Lung microvascular endothelial cell (primary cell): Measurements from ENCODE around the gene NACC2. TPM values are rescaled to one million over a fixed set of nuclear protein-coding genes. Genes with fewer than 3 reads are reported as not detected.
A peak's percentile ranks its signal among the peaks of the same experiment; 100 is the strongest.

Source experiments
- DNase-seq, 2 donors: peaks; one replicate each; pipeline versions ENCODE4 v3.0.0 to v3.0.0-alpha.2; 2010; ENCODE audit warnings: low read depth in 2 of 2
- total RNA-seq: library from RNA; depleted of rRNA; stranded (reverse); fragments of >200 nt; gene quantifications from 2 replicates; pipeline ENCODE4 v1.2.1, GENCODE V29; 2014

The NACC2 gene
- total RNA-seq, 1 donor from 2014 or later = 10.9 TPM

GRCh38 chr9:136014147-136014923, 80.8 kb downstream of the NACC2 start:
- DNase-seq = no peak

GRCh38 chr9:136013524-136014034, 81.5 kb downstream of the NACC2 start:
- DNase-seq = no peak

DNA sequence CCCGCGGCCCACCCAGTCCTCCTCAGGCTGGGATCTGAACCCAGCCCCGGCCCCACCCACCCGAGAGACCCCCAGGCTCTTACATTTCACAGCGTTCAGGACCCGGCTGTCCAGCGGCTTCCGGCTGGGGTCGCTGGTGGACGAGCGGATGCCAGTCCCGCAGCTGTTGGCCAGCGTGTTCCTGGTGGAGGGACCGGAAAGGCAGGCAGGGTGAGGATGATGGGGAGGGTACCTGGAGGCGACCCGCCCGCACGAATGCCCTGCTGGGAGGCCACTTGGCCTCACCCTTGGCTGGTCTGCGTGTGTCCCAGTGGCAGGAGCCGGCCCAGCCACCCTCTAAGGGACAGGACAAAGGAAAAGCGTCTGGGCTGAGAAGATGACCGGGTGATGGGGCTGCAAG, 82.0 kb downstream of the NACC2 start:
- DNase-seq = no peak

DNA sequence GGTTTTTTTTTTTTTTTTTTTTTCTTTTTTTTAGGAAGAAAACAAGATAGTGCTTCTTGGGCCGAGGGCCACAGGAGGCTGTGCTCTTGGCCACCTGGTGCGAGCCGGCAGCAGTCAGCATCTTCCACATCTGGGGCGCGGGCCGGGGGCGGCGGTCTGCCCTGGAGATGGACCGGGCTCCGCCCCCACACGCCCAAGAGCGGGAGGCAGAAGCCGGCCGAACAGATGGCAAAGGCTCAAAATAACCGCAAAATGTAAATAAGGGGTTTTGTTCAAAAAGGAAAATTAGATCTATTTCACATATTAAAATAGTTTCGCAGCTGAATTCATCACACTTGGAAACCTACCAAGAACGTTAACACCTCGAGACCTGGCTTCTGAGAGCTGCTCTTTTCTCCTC, 82.4 kb downstream of the NACC2 start:
- no peak for DNase-seq

DNA sequence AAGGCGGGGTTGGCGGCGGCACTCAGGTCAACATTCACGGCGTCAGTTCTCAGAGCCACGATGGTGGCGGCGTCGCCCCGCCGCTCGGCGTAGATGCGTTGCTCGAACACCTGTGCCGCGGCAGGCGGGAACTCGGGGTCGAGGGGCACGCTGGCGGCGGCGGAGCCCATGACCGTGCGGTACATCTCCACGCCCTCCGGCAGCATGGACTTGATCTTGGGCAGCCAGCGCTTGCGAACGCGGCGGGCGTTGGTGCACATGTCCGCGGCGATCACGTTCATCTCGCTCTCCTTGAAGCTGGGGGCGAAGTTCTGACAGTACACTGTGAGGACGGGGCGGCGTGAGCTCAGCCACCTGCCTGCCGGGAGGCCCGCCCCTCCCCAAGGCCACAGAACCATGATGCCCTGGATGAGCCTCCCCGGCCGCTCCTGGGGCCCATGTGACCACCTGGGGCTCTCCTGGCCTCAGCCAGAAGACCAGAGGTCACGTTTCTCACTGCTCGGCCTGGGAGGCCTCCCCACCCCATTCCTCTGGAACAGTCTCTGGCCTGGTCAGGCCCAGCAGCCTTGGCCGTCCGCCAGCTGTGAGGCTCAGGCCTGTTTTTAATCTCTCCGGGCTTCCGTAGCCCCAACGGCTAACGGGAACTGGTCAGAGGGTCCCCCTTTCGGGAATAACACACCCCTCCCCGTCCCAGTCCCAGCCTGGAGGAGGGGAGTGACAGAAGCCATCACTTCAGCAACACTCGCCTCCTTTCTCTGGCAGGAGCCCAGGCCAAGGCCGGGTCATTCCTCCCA, 83.2 kb downstream of the NACC2 start:
- peak; percentile 81 to 84 for DNase-seq

DNA sequence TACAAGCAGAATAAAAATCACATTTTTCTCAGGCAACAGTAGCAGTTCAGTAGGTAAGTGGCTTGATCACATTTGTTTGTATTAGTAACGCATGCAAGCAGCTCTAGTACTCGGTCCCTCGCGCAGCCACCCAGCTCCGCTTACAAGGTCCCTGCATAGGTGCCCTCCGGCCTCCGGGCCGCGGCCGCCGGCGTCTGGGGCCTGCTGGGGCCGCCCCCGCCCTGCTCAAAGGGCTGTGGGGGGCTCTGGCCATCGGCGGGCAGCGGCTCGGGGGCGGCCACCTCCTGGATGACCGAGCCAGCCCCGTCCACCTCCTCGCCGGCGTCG, 83.8 kb downstream of the NACC2 start:
- peak in 1 of 2 donors; percentile 30 for DNase-seq

DNA sequence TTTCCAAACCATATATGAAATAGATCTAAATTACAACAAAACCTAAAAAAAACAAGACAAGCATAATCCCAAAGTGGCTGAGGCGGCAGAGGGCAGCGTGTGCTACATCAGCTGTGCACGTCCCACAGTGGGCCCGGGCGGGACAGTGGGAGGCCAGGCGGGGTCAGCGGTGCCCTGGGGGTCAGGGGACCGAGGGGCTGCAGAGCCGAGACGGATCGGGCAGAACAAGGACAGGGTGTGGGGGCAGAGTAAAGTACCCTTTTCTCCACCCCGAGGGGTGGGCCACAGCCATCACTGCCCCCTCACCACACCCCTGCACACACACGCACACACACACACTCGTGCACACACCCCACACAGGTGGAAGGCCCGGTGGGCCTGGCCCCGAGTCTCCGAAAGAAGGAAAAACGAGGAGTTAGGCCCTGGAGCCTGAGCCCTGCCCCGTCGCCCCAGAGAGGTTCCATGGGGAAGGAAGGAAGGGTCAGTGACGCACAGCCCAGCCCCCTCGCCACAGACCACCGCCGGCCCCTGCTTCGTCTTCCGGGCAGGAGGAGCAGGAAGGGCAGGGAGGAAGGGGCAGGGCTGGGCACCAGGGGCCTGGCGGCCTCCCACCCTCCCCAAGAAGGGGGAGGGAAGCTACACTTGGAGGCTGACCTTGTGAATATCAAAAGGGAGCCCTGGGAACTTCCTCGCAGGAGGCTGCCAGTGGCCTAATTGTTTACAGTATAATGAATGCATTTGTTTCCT, 84.3 kb downstream of the NACC2 start:
- DNase-seq = peak; percentile 41 to 84

- DNase-seq = no peak
Observed at GRCh38 chr9:136010176-136010575, 84.9 kb downstream of the NACC2 start.

GRCh38 chr9:136009516-136009915, 85.6 kb downstream of the NACC2 start:
- DNase-seq = no peak

DNA sequence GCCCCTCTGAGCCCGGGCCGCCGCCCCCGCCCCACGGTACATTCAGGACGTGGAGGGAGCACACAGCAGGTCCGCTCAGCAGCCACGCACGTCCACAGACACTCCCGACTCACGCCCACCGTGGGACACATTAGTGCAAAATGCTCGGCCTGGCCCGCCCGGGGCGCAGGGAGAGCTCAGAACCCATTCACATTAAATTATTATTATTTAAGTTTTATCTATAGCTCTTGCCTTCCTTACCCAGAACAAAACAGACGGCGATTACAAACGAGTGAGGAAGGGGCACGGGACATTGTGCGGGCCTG, 86.4 kb downstream of the NACC2 start:
- DNase-seq = no peak

DNA sequence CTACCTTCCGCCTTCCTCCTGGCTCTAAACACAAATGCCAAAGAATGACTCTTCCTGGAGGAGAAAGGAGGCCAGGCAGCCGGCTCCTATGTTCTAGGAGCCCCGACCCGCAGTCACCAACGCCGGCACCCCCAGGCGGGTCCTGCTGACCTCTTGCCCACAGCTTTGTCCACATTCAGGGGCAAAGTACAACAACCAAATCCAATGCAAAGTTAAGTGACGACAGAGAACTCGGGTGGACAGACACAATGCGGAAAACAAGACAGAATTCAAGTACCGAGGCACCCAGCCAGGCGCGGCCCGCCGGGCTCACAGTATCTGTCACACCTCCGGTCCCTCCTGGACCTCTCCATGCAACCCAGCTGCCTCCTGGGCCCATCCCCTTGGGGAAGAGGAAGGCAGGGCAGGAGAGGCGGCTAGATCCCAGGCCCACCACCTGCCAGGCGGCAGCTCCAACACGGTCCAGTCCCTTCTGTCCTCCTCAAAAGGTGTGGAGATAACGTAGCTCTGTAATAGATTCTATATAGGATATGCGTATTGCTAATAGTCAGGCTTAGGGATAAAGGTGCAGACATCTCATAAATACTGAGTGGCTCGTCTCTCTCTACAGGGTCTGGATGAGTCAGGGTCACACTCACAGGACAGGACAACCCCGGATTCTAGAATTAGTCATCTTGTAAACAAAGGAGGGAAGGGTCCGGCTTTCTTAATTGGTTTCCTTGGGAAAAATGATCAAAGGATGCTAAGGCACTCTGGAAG, 87.0 kb downstream of the NACC2 start:
- DNase-seq = peak in 1 of 2 donors; percentile 88

GRCh38 chr9:136007276-136007933, 87.7 kb downstream of the NACC2 start:
- peak in 1 of 2 donors; percentile 45 for DNase-seq

DNA sequence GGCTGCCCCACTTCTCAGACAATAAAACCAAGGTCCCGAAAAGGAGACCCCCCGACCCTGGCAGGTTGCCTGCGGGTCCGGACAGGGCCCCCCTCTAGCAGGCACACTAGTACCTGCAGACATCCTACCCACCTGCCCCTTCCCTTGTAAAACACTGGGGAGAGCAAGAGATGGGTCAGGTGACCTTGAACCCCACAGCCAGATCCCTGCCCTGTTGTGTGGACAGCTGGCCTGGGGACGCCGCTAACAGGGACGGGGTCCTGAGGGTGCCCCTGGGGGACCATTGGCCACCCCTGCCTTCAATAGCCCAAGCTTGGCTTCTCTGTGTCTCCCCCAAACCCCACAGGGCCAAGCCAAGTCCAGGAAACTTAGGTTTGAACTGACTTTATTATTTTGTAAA, 88.9 kb downstream of the NACC2 start:
- DNase-seq = no peak

- DNase-seq = no peak
Observed at GRCh38 chr9:136004712-136005111, 90.4 kb downstream of the NACC2 start.

DNA sequence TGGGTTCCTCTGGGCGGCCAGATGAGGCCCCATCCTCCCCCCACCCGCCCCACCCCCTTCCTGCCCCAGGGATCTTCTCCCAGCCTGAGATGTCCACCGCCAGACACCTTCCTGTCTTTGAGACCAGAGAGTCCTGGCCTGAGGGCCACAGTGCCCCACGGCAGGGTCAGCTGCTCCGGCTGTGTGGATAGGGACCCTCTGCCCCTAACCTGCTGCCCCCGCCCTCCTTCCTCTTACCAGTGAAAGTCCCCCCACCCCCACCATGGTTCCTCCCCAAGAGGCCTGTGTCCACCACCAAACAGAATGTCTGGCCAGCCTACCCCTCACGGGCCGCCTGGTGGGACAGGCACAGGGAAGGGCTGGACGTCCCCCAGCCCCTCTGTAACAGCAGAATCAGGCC, 90.9 kb downstream of the NACC2 start:
- DNase-seq = no peak

DNA sequence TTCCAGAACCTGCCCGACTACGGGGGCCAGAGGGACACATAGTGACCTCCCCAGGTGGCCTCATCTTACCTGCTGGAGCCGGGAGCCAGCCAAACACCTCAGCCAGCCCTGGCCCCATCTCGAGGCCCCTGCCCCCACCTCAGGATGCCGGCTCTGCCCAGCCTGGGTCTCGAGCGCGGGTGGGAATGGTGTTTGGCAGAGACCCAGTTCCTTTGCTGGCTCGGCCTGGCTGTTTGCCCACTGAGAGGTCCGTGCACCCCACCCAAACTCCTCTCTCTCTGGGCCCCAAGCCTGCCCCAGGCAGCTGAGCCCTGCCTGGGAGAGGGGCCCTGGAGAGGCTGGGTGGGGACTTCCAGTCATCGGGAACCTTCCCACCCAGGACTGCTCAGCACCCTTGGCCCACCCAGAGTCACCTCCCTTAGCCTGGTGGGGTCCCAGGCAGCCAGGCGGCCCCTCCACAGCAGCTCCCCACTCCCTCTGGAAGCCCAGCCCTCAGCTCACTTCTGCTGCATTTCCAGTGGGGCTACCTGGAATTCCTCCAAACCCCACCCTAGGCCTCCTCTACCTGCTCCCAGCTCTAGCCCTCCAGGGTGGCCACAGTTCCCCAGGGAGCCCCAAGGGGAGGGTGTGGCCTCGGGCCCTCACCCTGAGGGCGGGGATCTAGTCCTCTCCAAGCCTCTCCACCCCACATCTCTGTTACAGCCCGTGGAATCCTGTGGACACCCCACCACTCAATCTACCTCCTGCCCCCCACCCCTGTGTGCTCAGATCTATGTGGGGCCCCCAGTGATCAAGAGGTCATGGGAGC, 91.5 kb downstream of the NACC2 start:
- DNase-seq = no peak

DNA sequence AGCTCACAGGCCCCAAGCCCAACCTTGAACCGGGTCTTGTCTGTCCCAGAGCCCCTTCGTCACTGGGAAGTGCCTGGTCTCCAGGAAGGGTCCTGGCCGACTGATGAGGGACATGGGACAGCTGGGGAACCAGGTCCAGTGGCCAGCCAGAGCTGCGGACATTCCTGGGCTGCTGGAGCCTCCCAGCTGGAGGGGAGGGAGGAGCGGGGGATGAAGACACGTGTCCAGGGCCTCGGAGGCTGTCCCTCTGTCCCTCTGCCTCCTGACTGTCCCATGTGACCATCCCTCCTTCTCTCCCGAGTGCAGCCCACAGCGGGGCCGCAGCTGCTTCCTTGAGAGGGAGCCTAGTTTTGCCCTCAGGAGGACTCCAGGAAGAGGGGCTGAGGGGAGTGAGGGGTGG, 92.2 kb downstream of the NACC2 start:
- DNase-seq = peak in 1 of 2 donors; percentile 25

GRCh38 chr9:136002215-136002614, 92.9 kb downstream of the NACC2 start:
- no peak for DNase-seq

DNA sequence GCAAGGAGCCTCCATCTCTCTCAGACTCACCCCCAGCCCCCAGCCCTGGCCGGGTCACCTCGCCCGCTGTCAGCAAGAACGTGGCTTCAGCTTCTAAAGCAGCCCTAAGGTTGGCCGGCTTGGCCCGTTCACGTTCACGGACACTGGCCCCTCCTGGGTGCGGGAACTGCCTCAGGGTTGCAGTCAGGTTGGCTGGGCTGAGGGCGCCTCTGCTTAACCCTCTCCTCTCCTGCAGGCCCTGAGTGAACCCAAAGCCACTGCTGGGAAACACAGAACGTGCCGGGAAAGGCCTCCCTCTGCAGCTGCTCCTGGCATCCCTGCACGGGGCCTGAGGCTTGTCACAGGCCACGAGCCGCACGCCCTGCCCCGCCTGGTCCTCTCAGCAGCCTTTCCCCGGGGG, 93.9 kb downstream of the NACC2 start:
- no peak for DNase-seq

GRCh38 chr9:135998410-135999071, 96.5 kb downstream of the NACC2 start:
- no peak for DNase-seq
